GM23338 (cell line): Measurements from ENCODE around the gene KRT32. TPM values are rescaled to one million over a fixed set of nuclear protein-coding genes. Genes with fewer than 3 reads are reported as not detected.

ENCODE experiments used
- ATAC-seq: fragments of 200-7000 bp; cut with Tn5 transposase; 3 replicates; pipeline ENCODE4 v1.9.1; 2020
- DNase-seq: peaks from one replicate; pipeline ENCODE4 v3.0.0-alpha.2; 2015; ENCODE audit warnings: low spot score
- H2AFZ ChIP-seq: fragments of 200-600 bp; sonication (generic); 2 replicates; pipeline ENCODE4 v1.8.0; 2016; ENCODE audit warnings: antibody characterized with exemption, mild to moderate bottlenecking, moderate library complexity
- H3F3A ChIP-seq: fragments of 200-600 bp; sonication (generic); replicated peaks from 2 replicates; pipeline ENCODE4 v1.8.0; 2017; ENCODE audit warnings: antibody characterized with exemption, mixed run types, low read depth
- H3K27ac ChIP-seq: fragments of 200-600 bp; sonication (generic); 2 replicates; pipeline ENCODE4 v1.6.1; 2016; ENCODE audit warnings: low read depth
- H3K27me3 ChIP-seq: fragments of 200-600 bp; sonication (generic); 2 replicates; pipeline ENCODE4 v1.8.0; 2016; ENCODE audit warnings: mild to moderate bottlenecking, mixed run types, moderate library complexity; ENCODE audit not compliant: insufficient read depth
- H3K36me3 ChIP-seq: fragments of 200-600 bp; sonication (generic); 2 replicates; pipeline ENCODE4 v1.8.0; 2016; ENCODE audit warnings: mild to moderate bottlenecking; ENCODE audit not compliant: insufficient read depth
- H3K4me1 ChIP-seq: fragments of 200-600 bp; sonication (generic); 2 replicates; pipeline ENCODE4 v1.8.0; 2016; ENCODE audit warnings: mild to moderate bottlenecking, moderate library complexity; ENCODE audit not compliant: insufficient read depth
- H3K4me2 ChIP-seq: fragments of 200-600 bp; sonication (generic); 2 replicates; pipeline ENCODE4 v1.7.1; 2017; ENCODE audit warnings: mixed run types
- H3K4me3 ChIP-seq: fragments of 200-600 bp; sonication (generic); 2 replicates; pipeline ENCODE4 v1.6.1; 2016; ENCODE audit warnings: mixed run types
- H3K79me2 ChIP-seq: fragments of 200-600 bp; sonication (generic); replicated peaks from 2 replicates; pipeline ENCODE4 v1.8.0; 2017; ENCODE audit warnings: mild to moderate bottlenecking; ENCODE audit not compliant: insufficient read depth
- H3K9me2 ChIP-seq: fragments of 200-600 bp; sonication (generic); 2 replicates; pipeline ENCODE4 v1.8.0; 2017; ENCODE audit not compliant: insufficient read depth
- H4K20me1 ChIP-seq: fragments of 200-600 bp; sonication (generic); replicated peaks from 2 replicates; pipeline ENCODE4 v1.8.0; 2017; ENCODE audit warnings: mild to moderate bottlenecking; ENCODE audit not compliant: insufficient read depth
- H3K27ac Mint-ChIP-seq: 2 replicates; pipeline ENCODE4 v1.8.0; 2020; ENCODE audit warnings: inconsistent platforms, mild to moderate bottlenecking, moderate library complexity, mixed read lengths
- H3K27me3 Mint-ChIP-seq: 3 replicates; pipeline ENCODE4 v1.8.0; 2022; ENCODE audit warnings: low read depth, mild to moderate bottlenecking, moderate library complexity, mixed read lengths, inconsistent platforms; ENCODE audit not compliant: insufficient read depth, poor library complexity
- H3K36me3 Mint-ChIP-seq: 3 replicates; pipeline ENCODE4 v1.8.0; 2021; ENCODE audit warnings: low read depth, mild to moderate bottlenecking, inconsistent platforms, moderate library complexity, mixed read lengths
- H3K4me1 Mint-ChIP-seq: 3 replicates; pipeline ENCODE4 v1.8.0; 2020; ENCODE audit warnings: mild to moderate bottlenecking, inconsistent platforms, mixed read lengths
- H3K4me3 Mint-ChIP-seq: 3 replicates; pipeline ENCODE4 v1.8.0; 2021; ENCODE audit warnings: moderate library complexity, mild to moderate bottlenecking, inconsistent platforms, mixed read lengths
- H3K9me3 Mint-ChIP-seq: 3 replicates; pipeline ENCODE4 v1.8.0; 2020; ENCODE audit warnings: moderate library complexity, mild to moderate bottlenecking, inconsistent platforms, mixed read lengths
- CTCF ChIP-seq, 2 experiments: fragments of 200-600 bp in 1 of 2; sonication (generic) in 1 of 2; conservative IDR thresholded peaks; 2 replicates each; pipeline versions ENCODE4 v1.5.1 to v1.6.1; 2016 to 2017; ENCODE audit warnings: antibody characterized with exemption in 2 of 2, low read depth in 2 of 2, mild to moderate bottlenecking in 2 of 2, moderate library complexity in 1 of 2
- EZH2 ChIP-seq: fragments of 200-600 bp; sonication (generic); IDR thresholded peaks from one replicate; pipeline ENCODE4 v1.8.0; 2017; ENCODE audit warnings: antibody characterized with exemption, mild to moderate bottlenecking, low read depth; ENCODE audit not compliant: unreplicated experiment
- STAT1 ChIP-seq: IDR thresholded peaks from one replicate; pipeline ENCODE4 v1.6.1; 2016; ENCODE audit warnings: antibody characterized with exemption; ENCODE audit not compliant: unreplicated experiment
- ZNF331 ChIP-seq: fragments of 250-450 bp; sonication (Bioruptor Pico); IDR thresholded peaks from 2 replicates; pipeline ENCODE4 v1.5.0; 2020; ENCODE audit warnings: low read depth, mild to moderate bottlenecking, moderate library complexity
- ZNF462 ChIP-seq: fragments of 250-450 bp; sonication (Bioruptor Pico); IDR thresholded peaks from 2 replicates; pipeline ENCODE4 v1.5.0; 2020; ENCODE audit warnings: mild to moderate bottlenecking, moderate library complexity
- polyA plus RNA-seq: library from polyadenylated mRNA; unstranded; fragments of >200 nt; fragmentation: Nextera tagmentation; extraction: Ambion mirVana; gene quantifications from 2 replicates; pipeline ENCODE4 v1.2.1, GENCODE V29; 2016
- total RNA-seq: library from RNA; depleted of rRNA; stranded (reverse); fragments of >200 nt; shearing (Covaris generic); gene quantifications from 2 replicates; pipeline ENCODE4 v1.2.3, GENCODE V29; 2014

Gene KRT32
- total and polyA plus RNA-seq, 2 experiments from 2014 or later = not detected

GRCh38 chr17:41464682-41465081 is 2.5 kb downstream of the KRT32 start:
- Mint-ChIP-seq H3K4me1 (no peaks in the 10 kb centered on the region), H3K36me3 (no peaks in the 10 kb centered on the region), H3K4me3 (no peak overlapping the region), H3K27me3 (peaks cover 5% of the 10 kb centered on the region), H3K27ac (no peak overlapping the region), H3K9me3 (peaks cover 6% of the 10 kb centered on the region; the same call in 2 of the 3 replicates)
- Histone ChIP-seq H2AFZ (no peak overlapping the region), H3K27ac (no peak overlapping the region), H3F3A (no peaks in the 10 kb centered on the region), H3K4me1 (no peaks in the 10 kb centered on the region), H3K4me3 (no peak overlapping the region), H3K27me3 (no peaks in the 10 kb centered on the region), H3K9me2 (0 out of 2 replicates have a peak, but pooled peaks cover 7% of the 10 kb centered on the region), H4K20me1 (no peaks in the 10 kb centered on the region), H3K4me2 (no peak overlapping the region), H3K79me2 (no peaks in the 10 kb centered on the region), H3K36me3 (no peaks in the 10 kb centered on the region)
- DNase-seq (no peak), ATAC-seq (no peak)
- no peak for TF ChIP-seq ZNF331 (CRISPR knock-in tag)
- no peak for TF ChIP-seq EZH2
- no peak for TF ChIP-seq ZNF462
- TF ChIP-seq CTCF (conservative IDR thresholded peaks at IDR 0.05; ENCODE audit: low read depth in 2 of 2) = no peak
- TF ChIP-seq STAT1 = no peak
